IMR-90 (cell line): Measurements from ENCODE around the gene MBNL3. TPM values are rescaled to one million over a fixed set of nuclear protein-coding genes. Genes with fewer than 3 reads are reported as not detected.

Experiments used
- ATAC-seq: fragments of 200-7000 bp; cut with Tn5 transposase; 2 replicates; pipeline ENCODE4 v1.9.1; 2020; ENCODE audit warnings: low read depth, mild to moderate bottlenecking, moderate library complexity
- BruUV-seq: library from RNA; stranded (reverse); fragments of 400-500 nt; replicated peaks from 2 replicates; lab custom pipeline; 2021; lab: Mats Ljungman, UMichigan
- CTCF ChIA-PET: fragments of 300-600 bp; formaldehyde crosslinking; extraction: SDS; loops from one replicate; lab custom pipeline; 2021; ENCODE audit warnings: antibody characterized with exemption; lab: Yijun Ruan, JAX
- POLR2A ChIA-PET: fragments of 300-600 bp; sonication (Branson Sonifier 250); formaldehyde crosslinking; loops from one replicate; lab custom pipeline; 2022; ENCODE audit warnings: antibody characterized with exemption; ENCODE audit not compliant: unreplicated experiment; lab: Charles Lee
- DNase-seq: peaks from one replicate; pipeline ENCODE4 v3.0.0; 2013
- H2AFZ ChIP-seq: replicated peaks from 2 replicates; pipeline ENCODE3; 2013; ENCODE audit warnings: low read length, mild to moderate bottlenecking; ENCODE audit not compliant: poor library complexity
- H2AK5ac ChIP-seq: 2 replicates; pipeline ENCODE4 v1.6.1; 2013; ENCODE audit warnings: low read depth, low read length, inconsistent platforms
- H2AK9ac ChIP-seq: replicated peaks from 2 replicates; pipeline ENCODE3; 2013; ENCODE audit warnings: mild to moderate bottlenecking, low read depth, low read length, moderate library complexity; ENCODE audit not compliant: poor library complexity
- H2BK120ac ChIP-seq: 2 replicates; pipeline ENCODE4 v1.6.1; 2013; ENCODE audit warnings: low read depth, low read length, inconsistent platforms
- H2BK15ac ChIP-seq: 3 replicates; pipeline ENCODE4 v1.6.1; 2013; ENCODE audit warnings: low read depth, low read length, inconsistent platforms
- H2BK20ac ChIP-seq: 2 replicates; pipeline ENCODE4 v1.6.1; 2013; ENCODE audit warnings: low read depth, mild to moderate bottlenecking, inconsistent platforms, low read length, moderate library complexity
- H2BK5ac ChIP-seq: 2 replicates; pipeline ENCODE4 v1.6.1; 2013; ENCODE audit warnings: mild to moderate bottlenecking, low read depth, low read length, inconsistent platforms; ENCODE audit not compliant: poor library complexity, severe bottlenecking
- H3K14ac ChIP-seq: replicated peaks from 2 replicates; pipeline ENCODE4 v1.6.1; 2013; ENCODE audit warnings: low read depth, low read length, inconsistent platforms
- H3K18ac ChIP-seq: 2 replicates; pipeline ENCODE4 v1.6.1; 2013; ENCODE audit warnings: low read depth, low read length, control low read depth
- H3K23ac ChIP-seq: 2 replicates; pipeline ENCODE4 v1.6.1; 2013; ENCODE audit warnings: low read depth, low read length, inconsistent platforms
- H3K27ac ChIP-seq: 2 replicates; pipeline ENCODE4 v1.5.1; 2013; ENCODE audit warnings: mild to moderate bottlenecking, control low read depth, low read length; ENCODE audit not compliant: insufficient read depth
- H3K27me3 ChIP-seq: 2 replicates; pipeline ENCODE4 v1.6.1; 2013; ENCODE audit warnings: low read length; ENCODE audit not compliant: control insufficient read depth, insufficient read depth
- H3K36me3 ChIP-seq: 2 replicates; pipeline ENCODE4 v1.6.1; 2013; ENCODE audit warnings: low read length, mixed read lengths; ENCODE audit not compliant: control insufficient read depth, insufficient read depth
- H3K4ac ChIP-seq: 2 replicates; pipeline ENCODE4 v1.6.1; 2013; ENCODE audit warnings: low read depth, low read length, inconsistent platforms
- H3K4me1 ChIP-seq: 2 replicates; pipeline ENCODE4 v1.6.1; 2013; ENCODE audit warnings: low read length, mixed read lengths; ENCODE audit not compliant: control insufficient read depth, insufficient read depth
- H3K4me2 ChIP-seq: 2 replicates; pipeline ENCODE4 v1.6.1; 2013; ENCODE audit warnings: low read depth, mild to moderate bottlenecking, control low read depth, low read length, moderate library complexity
- H3K4me3 ChIP-seq: 2 replicates; pipeline ENCODE4 v1.5.1; 2013; ENCODE audit warnings: low read depth, mild to moderate bottlenecking, control low read depth, low read length, moderate library complexity; ENCODE audit not compliant: insufficient read depth
- H3K56ac ChIP-seq: 2 replicates; pipeline ENCODE4 v1.6.1; 2013; ENCODE audit warnings: low read length, inconsistent platforms; ENCODE audit not compliant: insufficient read depth; ENCODE audit errors: extremely low read depth
- H3K79me1 ChIP-seq, 2 experiments: 2 replicates each; pipeline ENCODE4 v1.6.1; 2013; ENCODE audit warnings: low read length in 2 of 2, inconsistent platforms in 1 of 2, low read depth in 1 of 2
- H3K9ac ChIP-seq: 2 replicates; pipeline ENCODE4 v1.6.1; 2013; ENCODE audit warnings: low read depth, low read length, control low read depth
- H3K9me1 ChIP-seq: 2 replicates; pipeline ENCODE4 v1.6.1; 2013; ENCODE audit warnings: low read length, inconsistent platforms; ENCODE audit not compliant: insufficient read depth
- H3K9me3 ChIP-seq: 2 replicates; pipeline ENCODE4 v1.6.1; 2013; ENCODE audit warnings: low read length; ENCODE audit not compliant: control insufficient read depth, insufficient read depth
- H4K20me1 ChIP-seq: 2 replicates; pipeline ENCODE4 v1.6.1; 2013; ENCODE audit warnings: low read length, inconsistent platforms; ENCODE audit not compliant: insufficient read depth
- H4K5ac ChIP-seq: 2 replicates; pipeline ENCODE4 v1.6.1; 2013; ENCODE audit warnings: mild to moderate bottlenecking, low read depth, low read length, control low read depth
- H4K8ac ChIP-seq, 2 experiments: 2 replicates each; pipeline ENCODE4 v1.6.1; 2013; ENCODE audit warnings: low read depth in 2 of 2, low read length in 2 of 2, control low read depth in 1 of 2, inconsistent platforms in 1 of 2
- H4K91ac ChIP-seq: 2 replicates; pipeline ENCODE4 v1.6.1; 2013; ENCODE audit warnings: low read depth, low read length, inconsistent platforms; ENCODE audit not compliant: insufficient read depth
- CEBPB ChIP-seq: IDR thresholded peaks from 2 replicates; pipeline ENCODE4 v1.6.1; 2012; ENCODE audit warnings: low read depth, low read length, improper control_type of control experiment
- FOS ChIP-seq: fragments of 150-350 bp; IDR thresholded peaks from 2 replicates; pipeline ENCODE4 v1.6.1; 2016; ENCODE audit warnings: low read depth, low read length
- WGBS, 2 experiments: methylation state at CpG; one replicate each; pipeline versions ENCODE4 v1.1.5 to v1.1.7; 2013; ENCODE audit warnings: missing lambda C conversion rate in 2 of 2; ENCODE audit not compliant: insufficient read length in 1 of 2; ENCODE audit errors: extremely low coverage in 2 of 2; 5-methylcytosine and 5-hydroxymethylcytosine counted together
- dilution Hi-C: fragments of 300-500 bp; cut with HindIII; formaldehyde crosslinking; loops from one replicate; pipeline ENCODE4 v1.14.3; 2018; ENCODE audit warnings: low sequenced_read_pairs; ENCODE audit not compliant: unreplicated experiment
- in situ Hi-C: fragments of 300-500 bp; cut with MboI; formaldehyde crosslinking; loops from 3 replicates; pipeline ENCODE4 v1.14.3; 2019; ENCODE audit warnings: low sequenced_read_pairs, inconsistent platforms, mixed read lengths
- intact Hi-C: fragments of 100-400 bp; cut with micrococcal nuclease; formaldehyde crosslinking; loops from 2 replicates; pipeline ENCODE4 v1.10.0; 2022
- polyA plus RNA-seq, 3 experiments: library from polyadenylated mRNA; depleted of rRNA; stranded (reverse); fragments of >200 nt; gene quantifications; 2 replicates each; pipeline ENCODE4 v1.2.3, GENCODE V29; 2012; ENCODE audit warnings: low replicate concordance in 1 of 3
- total RNA-seq: library from RNA; depleted of rRNA; stranded (reverse); fragments of >200 nt; gene quantifications from 2 replicates; pipeline ENCODE4 v1.2.3, GENCODE V29; 2012

Gene MBNL3
- total and polyA plus RNA-seq, 2 of the 4 experiments (the other 2 are of a cell fraction) = 0.32 to 1.1 TPM

GRCh38 chrX:132474544-132475248 is 14.1 kb downstream of the MBNL3 start:
- 100% methylated on average over 1 of the region's 1 CpG; no CpG with 5 or more reads in 1 of the 2 experiments for WGBS, 2 experiments
- CTCF ChIA-PET = no interaction called here

More at GRCh38 chrX:132474544-132475248, 14.1 kb downstream of the MBNL3 start:
- no peak overlapping the region for H2BK15ac ChIP-seq
- H2AK5ac ChIP-seq = no peak overlapping the region
- H4K5ac ChIP-seq = no peak overlapping the region
- no peak overlapping the region for H3K4ac ChIP-seq
- DNase-seq (no peak), ATAC-seq (no peak)
- no peak overlapping the region for H4K8ac ChIP-seq
- no peak overlapping the region for H3K23ac ChIP-seq
- H3K36me3 ChIP-seq = no peaks in the 10 kb centered on the region
- no peaks in the 10 kb centered on the region for H4K20me1 ChIP-seq
- POLR2A ChIA-PET = no interaction called here
- H2AFZ ChIP-seq = no peak overlapping the region
- H4K91ac ChIP-seq = no peak overlapping the region
- H3K27ac ChIP-seq = no peak overlapping the region
- H3K4me3 ChIP-seq = no peak overlapping the region
- TF ChIP-seq CEBPB (peak; percentile 78), FOS (no peak)
- no peaks in the 10 kb centered on the region for H3K4me1 ChIP-seq
- no peak overlapping the region for H2BK5ac ChIP-seq
- no peak overlapping the region for H2AK9ac ChIP-seq
- H3K79me1 ChIP-seq = no peaks in the 10 kb centered on the region
- no TSS peak for BruUV-seq
- H2BK20ac ChIP-seq = no peak overlapping the region
- intact Hi-C loops (no loop called here), in situ Hi-C loops (no loop called here), dilution Hi-C loops (no loop called here)
- H3K27me3 ChIP-seq = no peaks in the 10 kb centered on the region; the same call in 1 of the 2 replicates
- no peak overlapping the region for H3K56ac ChIP-seq
- H2BK120ac ChIP-seq = no peak overlapping the region
- H3K9ac ChIP-seq = no peak overlapping the region
- no peaks in the 10 kb centered on the region for H3K9me1 ChIP-seq
- H3K9me3 ChIP-seq = no peaks in the 10 kb centered on the region
- H3K18ac ChIP-seq = no peak overlapping the region
- H3K14ac ChIP-seq = no peak overlapping the region
- no peak overlapping the region for H3K4me2 ChIP-seq
